ENCODE results near the gene EIF4EBP2. TPM values are rescaled to one million over a fixed set of nuclear protein-coding genes. Genes with fewer than 3 reads are reported as not detected.

Gene EIF4EBP2
- total and polyA plus RNA-seq, 9 donors: 37.7 to 99.2 (median 72.5) TPM

GRCh38 chr10:70357565-70357964, 46.4 kb upstream of the EIF4EBP2 start:
- no peak overlapping the region for H3K27ac ChIP-seq
- H3K4me1 ChIP-seq (ENCODE audit: insufficient read depth): no peaks in the 10 kb centered on the region
- intact Hi-C loops (cut with DNase I): loop anchor here in 1 of 4 donors (5.0 kb wide), 1 partner anchor 90 kb away; no protein-coding TSS in a partner anchor
- no peaks in the 10 kb centered on the region for H3K27me3 ChIP-seq
- no peaks in the 10 kb centered on the region for H3K36me3 ChIP-seq
- WGBS, 3 donors: 43 to 50% (median 43%) methylated on average over 5 of the region's 5 CpGs
- DNase-seq: no peak
- no peak overlapping the region for H3K4me3 ChIP-seq
- TF ChIP-seq POLR2A (IDR thresholded peaks at IDR 0.05): no peak
- H3K9me3 ChIP-seq: no peaks in the 10 kb centered on the region

DNA sequence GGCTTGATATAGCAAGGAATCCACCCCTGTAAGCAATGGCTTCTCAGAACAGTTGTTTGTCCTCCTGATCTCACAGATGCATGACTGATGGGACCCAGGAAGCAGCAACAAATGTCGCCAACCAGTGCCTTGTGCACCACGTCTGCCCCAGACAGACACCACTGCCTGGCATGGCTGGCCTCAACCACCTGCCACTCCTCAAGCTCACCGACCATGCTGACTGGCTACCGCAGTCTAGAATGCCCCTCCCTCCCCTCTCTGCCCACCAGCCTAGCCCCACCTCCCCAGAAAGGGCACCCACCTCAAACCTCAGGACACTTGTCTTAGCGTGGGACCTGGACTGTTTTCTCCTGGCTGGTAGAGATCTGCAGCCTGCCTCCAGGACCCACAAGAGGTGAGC, 45.5 kb upstream of the EIF4EBP2 start:
- H3K9me3 ChIP-seq: no peaks in the 10 kb centered on the region
- no peak overlapping the region for H3K27ac ChIP-seq
- H3K4me3 ChIP-seq: no peak overlapping the region
- no peaks in the 10 kb centered on the region for H3K27me3 ChIP-seq
- no peak for TF ChIP-seq CTCF (IDR thresholded peaks at IDR 0.05)
- TF ChIP-seq EP300 (IDR thresholded peaks at IDR 0.05): no peak
- no peak for TF ChIP-seq POLR2A (IDR thresholded peaks at IDR 0.05)
- H3K4me1 ChIP-seq (ENCODE audit: insufficient read depth): peaks cover 3% of the 10 kb centered on the region
- no peak for DNase-seq
- no peaks in the 10 kb centered on the region for H3K36me3 ChIP-seq
- WGBS, 3 donors: 75 to 82% (median 78%) methylated on average over 5 of the region's 5 CpGs
- intact Hi-C loops (cut with DNase I): loop anchor here in 1 of 4 donors (5.0 kb wide), 1 partner anchor 91 kb away; no protein-coding TSS in a partner anchor

GRCh38 chr10:70359017-70359550, 44.9 kb upstream of the EIF4EBP2 start:
- Histone ChIP-seq H3K9me3 (no peaks in the 10 kb centered on the region), H3K36me3 (no peaks in the 10 kb centered on the region), H3K27me3 (no peaks in the 10 kb centered on the region), H3K4me3 (no peak overlapping the region), H3K27ac (no peak overlapping the region), H3K4me1 (ENCODE audit: insufficient read depth) (peaks cover 5% of the 10 kb centered on the region)
- intact Hi-C loops (cut with DNase I): loop anchor here in 1 of 4 donors (5.0 kb wide), 1 partner anchor 92 kb away; no protein-coding TSS in a partner anchor
- 91 to 93% (median 92%) methylated on average over 4 of the region's 4 CpGs for WGBS, 3 donors
- no peak for TF ChIP-seq EP300 (IDR thresholded peaks at IDR 0.05)
- TF ChIP-seq CTCF (IDR thresholded peaks at IDR 0.05): no peak
- TF ChIP-seq POLR2A (IDR thresholded peaks at IDR 0.05): no peak
- DNase-seq: no peak

GRCh38 chr10:70360215-70360614, 43.7 kb upstream of the EIF4EBP2 start:
- Histone ChIP-seq H3K9me3 (no peaks in the 10 kb centered on the region), H3K27ac (no peak overlapping the region), H3K36me3 (no peaks in the 10 kb centered on the region), H3K4me3 (no peak overlapping the region), H3K4me1 (ENCODE audit: insufficient read depth) (peaks cover 5% of the 10 kb centered on the region), H3K27me3 (no peaks in the 10 kb centered on the region)
- DNase-seq: no peak
- WGBS, 3 donors: 96 to 98% (median 97%) methylated on average over 2 of the region's 2 CpGs
- intact Hi-C loops (cut with DNase I): loop anchor here in 2 of 4 donors (5.0 to 10.0 kb wide), 2 partner anchors 75 to 138 kb away; partner anchors contain the start of gene NPFFR1 (in 1 of the 2)
- no peak for TF ChIP-seq POLR2A (IDR thresholded peaks at IDR 0.05)
- TF ChIP-seq CTCF (IDR thresholded peaks at IDR 0.05): no peak
- TF ChIP-seq EP300 (IDR thresholded peaks at IDR 0.05): no peak

GRCh38 chr10:70362328-70362727, 41.6 kb upstream of the EIF4EBP2 start:
- TF ChIP-seq POLR2A (IDR thresholded peaks at IDR 0.05) (no peak), EP300 (IDR thresholded peaks at IDR 0.05) (no peak), CTCF (IDR thresholded peaks at IDR 0.05) (no peak)
- H3K4me1 ChIP-seq (ENCODE audit: insufficient read depth): peaks cover 8% of the 10 kb centered on the region
- no peak overlapping the region for H3K4me3 ChIP-seq
- no peaks in the 10 kb centered on the region for H3K9me3 ChIP-seq
- H3K36me3 ChIP-seq: no peaks in the 10 kb centered on the region
- WGBS, 3 donors: 90 to 97% (median 95%) methylated on average over 4 of the region's 4 CpGs
- H3K27ac ChIP-seq: no peak overlapping the region
- intact Hi-C loops (cut with DNase I): loop anchor here in 3 of 4 donors (2.0 to 10.0 kb wide), 3 partner anchors 78 to 140 kb away; partner anchors contain the start of gene NPFFR1 (in 1 of the 3)
- H3K27me3 ChIP-seq: no peaks in the 10 kb centered on the region
- no peak for DNase-seq
